GM12878 (cell line): ENCODE results near the gene UNC13A.

Experiments
- ASH2L ChIP-seq: fragments of 300-600, 200-600 bp; sonication (generic); IDR thresholded peaks from 2 replicates; pipeline ENCODE4 v1.6.1; 2017; ENCODE audit warnings: low read depth, mild to moderate bottlenecking, borderline replicate concordance
- GABPA ChIP-seq: IDR thresholded peaks from 2 replicates; pipeline ENCODE4 v1.6.1; 2014; ENCODE audit warnings: antibody characterized with exemption, low read depth, mild to moderate bottlenecking, inconsistent platforms
- HDAC2 ChIP-seq: fragments of 200-600 bp; sonication (generic); IDR thresholded peaks from 2 replicates; pipeline ENCODE4 v1.6.1; 2017
- POLR2A ChIP-seq: IDR thresholded peaks from 2 replicates; pipeline ENCODE4 v1.6.1; 2011; ENCODE audit warnings: low read depth, mild to moderate bottlenecking, low read length
- TF ChIP-seq, protein P1 (sequence below): fragments of 450-650 bp; IDR thresholded peaks from 2 replicates; pipeline ENCODE4 v1.6.1; 2017; ENCODE audit warnings: mild to moderate bottlenecking
- TF ChIP-seq, protein P2 (sequence below), 3 experiments: IDR thresholded peaks in 2 of 3; conservative IDR thresholded peaks in 1 of 3; 2 replicates each; pipeline ENCODE4 v1.5.1; 2011; ENCODE audit warnings: low read depth in 3 of 3, low read length in 3 of 3, mild to moderate bottlenecking in 3 of 3, control low read depth in 2 of 3, moderate library complexity in 2 of 3, inconsistent platforms in 1 of 3, mixed read lengths in 1 of 3; ENCODE audit not compliant: control insufficient read depth in 2 of 3, insufficient read depth in 1 of 3; ENCODE audit errors: extremely low read depth in 1 of 3
- TF ChIP-seq, protein P3 (sequence below): fragments of 450-650 bp; formaldehyde crosslinking; IDR thresholded peaks from 2 replicates; pipeline ENCODE4 v1.4.0; 2020; ENCODE audit warnings: mild to moderate bottlenecking, moderate library complexity

DNA sequence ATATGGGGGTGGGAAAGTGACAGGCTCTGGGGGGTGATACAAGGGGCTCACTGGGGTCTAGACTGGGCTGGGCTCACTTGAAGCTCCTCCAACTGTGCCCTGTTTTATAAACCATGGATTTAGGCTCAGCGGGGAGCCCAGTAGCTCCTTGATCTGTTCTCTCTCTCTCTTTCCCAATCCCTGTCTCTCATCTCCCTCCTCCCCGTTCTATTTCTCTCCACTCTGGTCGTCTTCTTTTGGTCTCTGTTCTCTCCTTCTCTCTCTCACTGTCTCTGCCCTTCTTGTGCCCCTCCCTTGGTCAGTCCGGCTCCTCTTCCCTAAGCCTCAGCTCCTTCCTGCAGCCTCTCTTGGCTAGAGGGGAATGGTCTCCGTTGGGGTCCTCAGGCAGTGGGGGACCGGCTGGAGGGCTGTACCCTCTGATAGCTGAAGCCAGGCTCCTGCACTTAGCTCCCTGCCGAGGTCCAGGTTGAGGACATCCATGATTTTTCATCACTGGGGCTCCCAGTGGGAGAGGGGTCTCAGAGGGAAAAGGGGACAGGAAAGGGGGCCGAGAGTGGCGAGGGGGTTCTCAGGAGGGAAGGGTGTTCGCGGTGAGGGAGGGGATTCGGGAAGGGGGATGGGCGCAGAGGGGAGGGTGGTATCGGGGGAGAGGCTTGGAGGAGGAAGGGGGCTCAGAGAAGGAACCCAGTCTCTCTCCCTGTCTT is 8.5 kb downstream of the UNC13A start:
- TF ChIP-seq, protein P1, sequence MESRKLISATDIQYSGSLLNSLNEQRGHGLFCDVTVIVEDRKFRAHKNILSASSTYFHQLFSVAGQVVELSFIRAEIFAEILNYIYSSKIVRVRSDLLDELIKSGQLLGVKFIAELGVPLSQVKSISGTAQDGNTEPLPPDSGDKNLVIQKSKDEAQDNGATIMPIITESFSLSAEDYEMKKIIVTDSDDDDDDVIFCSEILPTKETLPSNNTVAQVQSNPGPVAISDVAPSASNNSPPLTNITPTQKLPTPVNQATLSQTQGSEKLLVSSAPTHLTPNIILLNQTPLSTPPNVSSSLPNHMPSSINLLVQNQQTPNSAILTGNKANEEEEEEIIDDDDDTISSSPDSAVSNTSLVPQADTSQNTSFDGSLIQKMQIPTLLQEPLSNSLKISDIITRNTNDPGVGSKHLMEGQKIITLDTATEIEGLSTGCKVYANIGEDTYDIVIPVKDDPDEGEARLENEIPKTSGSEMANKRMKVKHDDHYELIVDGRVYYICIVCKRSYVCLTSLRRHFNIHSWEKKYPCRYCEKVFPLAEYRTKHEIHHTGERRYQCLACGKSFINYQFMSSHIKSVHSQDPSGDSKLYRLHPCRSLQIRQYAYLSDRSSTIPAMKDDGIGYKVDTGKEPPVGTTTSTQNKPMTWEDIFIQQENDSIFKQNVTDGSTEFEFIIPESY, result no peak
- TF ChIP-seq, protein P2, sequence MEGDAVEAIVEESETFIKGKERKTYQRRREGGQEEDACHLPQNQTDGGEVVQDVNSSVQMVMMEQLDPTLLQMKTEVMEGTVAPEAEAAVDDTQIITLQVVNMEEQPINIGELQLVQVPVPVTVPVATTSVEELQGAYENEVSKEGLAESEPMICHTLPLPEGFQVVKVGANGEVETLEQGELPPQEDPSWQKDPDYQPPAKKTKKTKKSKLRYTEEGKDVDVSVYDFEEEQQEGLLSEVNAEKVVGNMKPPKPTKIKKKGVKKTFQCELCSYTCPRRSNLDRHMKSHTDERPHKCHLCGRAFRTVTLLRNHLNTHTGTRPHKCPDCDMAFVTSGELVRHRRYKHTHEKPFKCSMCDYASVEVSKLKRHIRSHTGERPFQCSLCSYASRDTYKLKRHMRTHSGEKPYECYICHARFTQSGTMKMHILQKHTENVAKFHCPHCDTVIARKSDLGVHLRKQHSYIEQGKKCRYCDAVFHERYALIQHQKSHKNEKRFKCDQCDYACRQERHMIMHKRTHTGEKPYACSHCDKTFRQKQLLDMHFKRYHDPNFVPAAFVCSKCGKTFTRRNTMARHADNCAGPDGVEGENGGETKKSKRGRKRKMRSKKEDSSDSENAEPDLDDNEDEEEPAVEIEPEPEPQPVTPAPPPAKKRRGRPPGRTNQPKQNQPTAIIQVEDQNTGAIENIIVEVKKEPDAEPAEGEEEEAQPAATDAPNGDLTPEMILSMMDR (IDR thresholded peaks at IDR 0.05 in 2 of 3, conservative IDR thresholded peaks at IDR 0.05 in 1 of 3; ENCODE audit: control insufficient read depth in 2 of 3, extremely low read depth in 1 of 3, insufficient read depth in 1 of 3, low read depth in 3 of 3, low read length in 3 of 3), result no peak
- TF ChIP-seq GABPA (no peak), HDAC2 (no peak), ASH2L (no peak), POLR2A (no peak)
- TF ChIP-seq, protein P3, sequence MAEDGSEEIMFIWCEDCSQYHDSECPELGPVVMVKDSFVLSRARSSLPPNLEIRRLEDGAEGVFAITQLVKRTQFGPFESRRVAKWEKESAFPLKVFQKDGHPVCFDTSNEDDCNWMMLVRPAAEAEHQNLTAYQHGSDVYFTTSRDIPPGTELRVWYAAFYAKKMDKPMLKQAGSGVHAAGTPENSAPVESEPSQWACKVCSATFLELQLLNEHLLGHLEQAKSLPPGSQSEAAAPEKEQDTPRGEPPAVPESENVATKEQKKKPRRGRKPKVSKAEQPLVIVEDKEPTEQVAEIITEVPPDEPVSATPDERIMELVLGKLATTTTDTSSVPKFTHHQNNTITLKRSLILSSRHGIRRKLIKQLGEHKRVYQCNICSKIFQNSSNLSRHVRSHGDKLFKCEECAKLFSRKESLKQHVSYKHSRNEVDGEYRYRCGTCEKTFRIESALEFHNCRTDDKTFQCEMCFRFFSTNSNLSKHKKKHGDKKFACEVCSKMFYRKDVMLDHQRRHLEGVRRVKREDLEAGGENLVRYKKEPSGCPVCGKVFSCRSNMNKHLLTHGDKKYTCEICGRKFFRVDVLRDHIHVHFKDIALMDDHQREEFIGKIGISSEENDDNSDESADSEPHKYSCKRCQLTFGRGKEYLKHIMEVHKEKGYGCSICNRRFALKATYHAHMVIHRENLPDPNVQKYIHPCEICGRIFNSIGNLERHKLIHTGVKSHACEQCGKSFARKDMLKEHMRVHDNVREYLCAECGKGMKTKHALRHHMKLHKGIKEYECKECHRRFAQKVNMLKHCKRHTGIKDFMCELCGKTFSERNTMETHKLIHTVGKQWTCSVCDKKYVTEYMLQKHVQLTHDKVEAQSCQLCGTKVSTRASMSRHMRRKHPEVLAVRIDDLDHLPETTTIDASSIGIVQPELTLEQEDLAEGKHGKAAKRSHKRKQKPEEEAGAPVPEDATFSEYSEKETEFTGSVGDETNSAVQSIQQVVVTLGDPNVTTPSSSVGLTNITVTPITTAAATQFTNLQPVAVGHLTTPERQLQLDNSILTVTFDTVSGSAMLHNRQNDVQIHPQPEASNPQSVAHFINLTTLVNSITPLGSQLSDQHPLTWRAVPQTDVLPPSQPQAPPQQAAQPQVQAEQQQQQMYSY (CRISPR knock-in tag), result no peak
